Right atrium auricular region (tissue), 2 donors: ENCODE results near the gene STARD3. TPM values are rescaled to one million over a fixed set of nuclear protein-coding genes. Genes with fewer than 3 reads are reported as not detected.

Source experiments
- DNase-seq: peaks from one replicate; pipeline ENCODE4 v3.0.0-alpha.2; 2019; ENCODE audit warnings: low spot score
- H3K27ac ChIP-seq, 2 donors: fragments of 200-600 bp; sonication (generic); 1 replicate in 1 of 2; 2 replicates in 1 of 2; pipeline ENCODE4 v1.5.1; 2016 to 2019
- H3K27me3 ChIP-seq, 2 donors: fragments of 200-600 bp; sonication (generic); one replicate each; pipeline versions ENCODE4 v1.5.1 to v1.6.0; 2017 to 2019
- H3K36me3 ChIP-seq: fragments of 200-600 bp; sonication (generic); one replicate; pipeline ENCODE4 v1.5.1; 2016
- H3K4me1 ChIP-seq, 2 donors: fragments of 200-600 bp; sonication (generic); one replicate each; pipeline versions ENCODE4 v1.5.1 to v1.6.0; 2017 to 2019
- H3K4me3 ChIP-seq, 2 donors: fragments of 200-600 bp; sonication (generic); 1 replicate in 1 of 2; 2 replicates in 1 of 2; pipeline ENCODE4 v1.5.1; 2017 to 2019; ENCODE audit warnings: mild to moderate bottlenecking in 1 of 2, moderate library complexity in 1 of 2
- H3K9me3 ChIP-seq, 2 donors: fragments of 200-600 bp; sonication (generic); one replicate each; pipeline ENCODE4 v1.5.1; 2019
- total RNA-seq, 2 donors: library from RNA; depleted of rRNA; stranded (reverse); fragments of >200 nt; gene quantifications; one replicate each; pipeline ENCODE4 v1.1.0, GENCODE V29; 2016
- TF ChIP-seq, protein P1 (sequence below), 2 donors: fragments of 200-600 bp; sonication (generic); IDR thresholded peaks; one replicate each; pipeline ENCODE4 v1.5.1; 2019; ENCODE audit warnings: antibody characterized with exemption in 2 of 2

STARD3 gene
- total RNA-seq, 2 donors from 2014 or later = 18.5 to 22.2 TPM

DNA sequence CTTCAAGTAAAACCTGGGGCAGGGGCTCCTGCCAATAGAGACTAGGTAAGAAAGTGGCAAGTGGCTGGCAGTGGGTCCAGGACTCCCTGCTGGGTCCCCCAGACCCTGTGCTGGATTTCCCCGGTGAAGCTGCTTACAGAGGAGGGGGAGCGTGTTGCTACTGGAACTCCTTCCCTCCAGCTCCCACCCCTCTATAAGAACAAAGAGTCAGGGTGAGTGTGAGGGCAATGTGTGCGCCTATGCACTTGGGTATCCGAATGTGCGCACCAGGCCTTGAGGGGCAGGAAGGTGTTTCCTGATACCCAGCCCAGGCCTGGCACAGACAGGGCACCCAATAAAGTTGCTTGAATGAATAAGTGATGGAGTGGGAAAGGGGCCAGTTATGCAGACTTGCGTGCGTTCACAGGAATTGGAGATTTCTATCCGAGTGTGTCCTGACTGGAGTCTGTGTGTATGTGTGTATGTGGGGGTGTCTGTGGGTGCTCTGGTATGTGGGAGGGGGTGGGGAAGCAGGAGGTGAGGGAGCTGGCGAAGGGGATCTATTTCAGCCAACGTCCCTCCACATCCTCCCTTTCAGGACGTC, 40.9 kb upstream of the STARD3 start:
- Histone ChIP-seq H3K4me1 (peaks cover 0 to 27% of the 10 kb centered on the region in 2 donors), H3K4me3 (no peak overlapping the region), H3K27me3 (peaks cover 31 to 53% of the 10 kb centered on the region in 2 donors), H3K9me3 (no peaks in the 10 kb centered on the region), H3K27ac (no peak overlapping the region), H3K36me3 (no peaks in the 10 kb centered on the region)
- no peak for DNase-seq
- TF ChIP-seq, protein P1, sequence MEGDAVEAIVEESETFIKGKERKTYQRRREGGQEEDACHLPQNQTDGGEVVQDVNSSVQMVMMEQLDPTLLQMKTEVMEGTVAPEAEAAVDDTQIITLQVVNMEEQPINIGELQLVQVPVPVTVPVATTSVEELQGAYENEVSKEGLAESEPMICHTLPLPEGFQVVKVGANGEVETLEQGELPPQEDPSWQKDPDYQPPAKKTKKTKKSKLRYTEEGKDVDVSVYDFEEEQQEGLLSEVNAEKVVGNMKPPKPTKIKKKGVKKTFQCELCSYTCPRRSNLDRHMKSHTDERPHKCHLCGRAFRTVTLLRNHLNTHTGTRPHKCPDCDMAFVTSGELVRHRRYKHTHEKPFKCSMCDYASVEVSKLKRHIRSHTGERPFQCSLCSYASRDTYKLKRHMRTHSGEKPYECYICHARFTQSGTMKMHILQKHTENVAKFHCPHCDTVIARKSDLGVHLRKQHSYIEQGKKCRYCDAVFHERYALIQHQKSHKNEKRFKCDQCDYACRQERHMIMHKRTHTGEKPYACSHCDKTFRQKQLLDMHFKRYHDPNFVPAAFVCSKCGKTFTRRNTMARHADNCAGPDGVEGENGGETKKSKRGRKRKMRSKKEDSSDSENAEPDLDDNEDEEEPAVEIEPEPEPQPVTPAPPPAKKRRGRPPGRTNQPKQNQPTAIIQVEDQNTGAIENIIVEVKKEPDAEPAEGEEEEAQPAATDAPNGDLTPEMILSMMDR (IDR thresholded peaks at IDR 0.05) = no peak

DNA sequence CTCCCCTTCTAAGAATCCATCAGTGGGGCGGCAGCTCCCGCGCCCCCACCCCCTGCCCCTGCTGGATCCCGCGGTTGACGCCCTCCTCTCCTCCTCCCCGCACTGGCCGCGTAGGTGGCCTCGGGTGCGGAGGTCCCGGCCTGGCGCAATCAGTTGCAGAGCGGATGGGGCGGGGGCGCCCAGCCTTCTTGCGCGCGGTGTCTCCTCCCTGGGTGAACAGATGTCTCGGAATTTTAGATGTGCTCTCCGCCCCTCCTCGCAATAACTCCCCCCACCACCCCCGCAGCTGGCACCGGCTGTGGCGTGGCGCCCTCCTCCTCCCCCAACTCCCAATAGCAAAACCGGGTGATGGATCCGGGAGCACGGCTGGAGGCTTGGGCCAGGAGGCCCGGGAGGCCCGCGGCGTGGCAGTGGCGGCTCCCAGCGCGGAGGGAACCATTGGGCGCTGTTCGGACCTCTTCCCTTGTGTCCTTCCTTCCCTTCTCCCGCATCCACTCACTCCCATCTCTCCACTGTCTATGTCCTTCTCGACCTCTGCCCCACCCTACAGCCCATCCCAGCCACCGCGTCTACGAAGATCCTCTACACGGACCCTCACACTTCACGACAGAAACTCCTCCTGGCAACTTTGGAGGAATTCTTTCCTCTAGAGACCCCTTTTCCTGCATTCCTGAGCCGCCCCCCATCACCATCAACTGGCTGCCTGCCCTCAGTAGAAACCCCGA, 40.2 kb upstream of the STARD3 start:
- Histone ChIP-seq H3K27ac (no peak overlapping the region), H3K27me3 (peaks cover 35 to 60% of the 10 kb centered on the region in 2 donors), H3K4me1 (peaks cover 0 to 27% of the 10 kb centered on the region in 2 donors), H3K9me3 (no peaks in the 10 kb centered on the region), H3K4me3 (no peak overlapping the region), H3K36me3 (no peaks in the 10 kb centered on the region)
- DNase-seq = no peak
- TF ChIP-seq, protein P1 (IDR thresholded peaks at IDR 0.05) = no peak

DNA sequence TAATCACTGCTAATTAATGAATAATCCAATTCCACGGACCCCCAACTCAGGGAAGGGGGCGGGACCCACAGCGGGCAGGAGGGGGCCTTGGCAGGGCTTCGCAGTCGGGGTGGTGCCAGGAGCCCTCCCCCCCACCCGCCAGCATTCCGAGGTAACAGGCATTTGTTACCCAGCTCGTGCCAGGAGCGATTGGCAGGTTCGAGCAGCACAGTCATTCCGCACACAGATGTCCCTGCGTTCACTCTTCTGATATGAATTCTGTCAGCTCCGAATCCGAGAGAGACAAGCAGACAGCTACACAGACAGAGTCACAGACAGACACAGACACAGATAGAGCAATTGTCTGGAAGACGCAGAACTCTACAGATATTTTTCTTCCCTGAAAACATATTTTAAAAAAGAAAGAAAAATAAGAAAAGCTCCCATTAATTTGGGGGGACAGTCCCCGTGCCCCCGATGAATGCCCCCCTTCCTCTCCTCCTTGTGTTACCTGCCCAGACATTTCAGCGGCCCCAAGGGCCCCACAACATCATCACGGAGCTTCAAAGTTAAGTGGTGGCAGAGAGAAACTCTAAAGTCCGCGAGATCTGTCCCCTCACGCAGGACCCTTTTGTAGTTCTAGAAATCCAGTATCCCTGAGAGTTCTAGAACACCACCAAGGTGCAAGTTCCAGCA, 39.4 kb upstream of the STARD3 start:
- no peak for DNase-seq
- no peaks in the 10 kb centered on the region for H3K9me3 ChIP-seq
- TF ChIP-seq, protein P1 (IDR thresholded peaks at IDR 0.05) = no peak
- no peaks in the 10 kb centered on the region for H3K36me3 ChIP-seq
- peaks cover 37 to 61% of the 10 kb centered on the region in 2 donors for H3K27me3 ChIP-seq
- H3K4me1 ChIP-seq = peaks cover 0 to 27% of the 10 kb centered on the region in 2 donors
- no peak overlapping the region for H3K27ac ChIP-seq
- no peak overlapping the region for H3K4me3 ChIP-seq

DNA sequence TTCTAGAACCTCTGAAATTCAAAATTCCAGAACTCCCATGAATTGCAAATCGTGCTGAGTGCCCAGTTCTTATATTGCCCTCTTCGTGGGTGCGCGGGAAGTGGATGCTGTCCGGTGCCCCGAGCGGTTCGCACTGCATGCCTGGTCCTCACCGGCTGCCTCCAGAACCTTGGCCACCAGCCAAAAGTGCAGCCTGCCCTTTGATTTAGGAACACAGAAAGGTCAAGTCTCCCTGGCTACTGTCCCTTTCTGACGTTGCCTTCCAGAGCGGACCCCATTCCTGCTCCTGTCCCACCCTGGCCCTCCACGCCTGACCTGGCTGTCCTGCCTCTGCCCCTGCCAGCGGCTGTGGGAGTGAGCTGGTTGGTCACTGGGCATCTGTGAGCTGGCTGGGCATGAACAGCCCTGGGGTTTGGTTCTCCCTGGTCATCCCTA, 38.9 kb upstream of the STARD3 start:
- H3K27me3 ChIP-seq = peaks cover 43 to 61% of the 10 kb centered on the region in 2 donors
- H3K4me3 ChIP-seq = no peak overlapping the region
- H3K9me3 ChIP-seq = no peaks in the 10 kb centered on the region
- H3K27ac ChIP-seq = no peak overlapping the region
- H3K4me1 ChIP-seq = peaks cover 0 to 27% of the 10 kb centered on the region in 2 donors
- H3K36me3 ChIP-seq = no peaks in the 10 kb centered on the region
- no peak for DNase-seq
- TF ChIP-seq, protein P1 (IDR thresholded peaks at IDR 0.05) = no peak

DNA sequence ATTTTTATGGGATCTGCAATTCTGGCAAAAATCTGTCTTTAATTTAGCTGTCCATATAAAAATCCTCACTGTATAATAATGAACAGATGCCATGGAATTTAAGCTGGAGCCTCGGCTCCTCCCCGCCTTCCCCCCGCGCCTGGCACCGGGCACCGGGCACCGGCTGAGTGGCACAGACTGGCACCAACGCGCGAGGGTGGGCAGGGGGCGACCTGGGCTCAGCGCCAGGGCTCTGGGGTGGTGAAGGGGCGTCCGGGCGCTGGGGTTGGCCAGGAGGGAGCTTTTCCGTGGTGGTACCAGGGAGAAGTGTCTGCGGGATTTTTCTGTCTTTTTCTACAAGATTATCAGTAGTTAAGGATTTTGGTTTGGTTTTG, 38.3 kb upstream of the STARD3 start:
- no peak for DNase-seq
- Histone ChIP-seq H3K4me1 (peaks cover 0 to 27% of the 10 kb centered on the region in 2 donors), H3K27me3 (peaks cover 48 to 64% of the 10 kb centered on the region in 2 donors), H3K4me3 (no peak overlapping the region), H3K36me3 (no peaks in the 10 kb centered on the region), H3K9me3 (no peaks in the 10 kb centered on the region), H3K27ac (no peak overlapping the region)
- TF ChIP-seq, protein P1 (IDR thresholded peaks at IDR 0.05) = no peak
